Liver (tissue), 9 donors: ENCODE results near the gene ELAVL1. TPM values are rescaled to one million over a fixed set of nuclear protein-coding genes. Genes with fewer than 3 reads are reported as not detected.

Experiments used
- DNase-seq: peaks from one replicate; pipeline ENCODE4 v3.0.0-alpha.2; 2017; ENCODE audit warnings: low spot score
- H3K27ac ChIP-seq, 2 donors: one replicate each; pipeline ENCODE4 v1.7.0; 2013; ENCODE audit warnings: inconsistent platforms in 2 of 2, low read length in 2 of 2, control low read depth in 1 of 2, low read depth in 1 of 2, mild to moderate bottlenecking in 1 of 2
- H3K27me3 ChIP-seq, 4 donors: one replicate each; pipeline versions ENCODE4 v1.6.1 to v1.7.0; 2013; ENCODE audit warnings: low read length in 3 of 4, inconsistent platforms in 1 of 4, mild to moderate bottlenecking in 1 of 4, moderate library complexity in 1 of 4; ENCODE audit not compliant: control insufficient read depth in 4 of 4, insufficient read depth in 4 of 4
- H3K36me3 ChIP-seq, 4 donors: one replicate each; pipeline versions ENCODE4 v1.6.1 to v1.7.0; 2013; ENCODE audit warnings: low read length in 3 of 4, mild to moderate bottlenecking in 3 of 4, low read depth in 1 of 4, moderate library complexity in 1 of 4; ENCODE audit not compliant: control insufficient read depth in 4 of 4, insufficient read depth in 3 of 4
- H3K4me1 ChIP-seq, 4 donors: one replicate each; pipeline versions ENCODE4 v1.6.1 to v1.7.0; 2013; ENCODE audit warnings: low read length in 3 of 4, mild to moderate bottlenecking in 3 of 4, moderate library complexity in 1 of 4; ENCODE audit not compliant: control insufficient read depth in 4 of 4, insufficient read depth in 4 of 4
- H3K4me3 ChIP-seq, 3 donors: one replicate each; pipeline versions ENCODE4 v1.6.1 to v1.7.0; 2013; ENCODE audit warnings: low read length in 3 of 3, control low read depth in 1 of 3, low read depth in 1 of 3, mild to moderate bottlenecking in 1 of 3
- H3K9ac ChIP-seq, 2 donors: one replicate each; pipeline ENCODE4 v1.7.0; 2013; ENCODE audit warnings: low read length in 2 of 2, mild to moderate bottlenecking in 2 of 2, moderate library complexity in 2 of 2, control low read depth in 1 of 2, low read depth in 1 of 2
- H3K9me3 ChIP-seq, 4 donors: one replicate each; pipeline versions ENCODE4 v1.6.1 to v1.7.0; 2013; ENCODE audit warnings: low read length in 3 of 4; ENCODE audit not compliant: control insufficient read depth in 4 of 4
- ATF3 ChIP-seq: IDR thresholded peaks from 2 replicates; pipeline ENCODE4 v1.6.1; 2016; ENCODE audit warnings: antibody characterized with exemption
- CTCF ChIP-seq: fragments of 150-350 bp; IDR thresholded peaks from 2 replicates; pipeline ENCODE4 v1.5.1; 2017; ENCODE audit warnings: improper control_type of control experiment, low read depth, low read length; ENCODE audit not compliant: missing input control
- EGR1 ChIP-seq, 2 donors: IDR thresholded peaks; 2 replicates each; pipeline ENCODE4 v1.6.1; 2016 to 2018; ENCODE audit warnings: antibody characterized with exemption in 2 of 2, low read depth in 2 of 2
- FOXA1 ChIP-seq: IDR thresholded peaks from 2 replicates; pipeline ENCODE4 v1.6.1; 2016; ENCODE audit warnings: antibody characterized with exemption
- FOXA2 ChIP-seq: IDR thresholded peaks from 2 replicates; pipeline ENCODE4 v1.6.1; 2016; ENCODE audit warnings: antibody characterized with exemption
- GABPA ChIP-seq, 2 donors: IDR thresholded peaks in 1 of 2; conservative IDR thresholded peaks in 1 of 2; 2 replicates each; pipeline ENCODE4 v1.6.1; 2016; ENCODE audit warnings: antibody characterized with exemption in 2 of 2, mild to moderate bottlenecking in 1 of 2, moderate library complexity in 1 of 2
- HNF4A ChIP-seq, 2 donors: conservative IDR thresholded peaks; 2 replicates each; pipeline ENCODE4 v1.6.1; 2016; ENCODE audit warnings: antibody characterized with exemption in 2 of 2, mild to moderate bottlenecking in 2 of 2
- HNF4G ChIP-seq: IDR thresholded peaks from 2 replicates; pipeline ENCODE4 v1.6.1; 2016; ENCODE audit warnings: antibody characterized with exemption
- JUND ChIP-seq, 2 donors: IDR thresholded peaks; 2 replicates each; pipeline ENCODE4 v1.6.1; 2016; ENCODE audit warnings: antibody characterized with exemption in 2 of 2
- MAX ChIP-seq: IDR thresholded peaks from 2 replicates; pipeline ENCODE4 v1.6.1; 2016; ENCODE audit warnings: antibody characterized with exemption
- NR2F2 ChIP-seq: IDR thresholded peaks from 2 replicates; pipeline ENCODE4 v1.6.1; 2016; ENCODE audit warnings: antibody characterized with exemption
- RAD21 ChIP-seq, 2 donors: IDR thresholded peaks; 2 replicates each; pipeline ENCODE4 v1.6.1; 2016; ENCODE audit warnings: antibody characterized with exemption in 2 of 2, mild to moderate bottlenecking in 2 of 2
- REST ChIP-seq: IDR thresholded peaks from 2 replicates; pipeline ENCODE4 v1.6.1; 2016; ENCODE audit warnings: antibody characterized with exemption, mild to moderate bottlenecking
- RXRA ChIP-seq, 2 donors: IDR thresholded peaks; 2 replicates each; pipeline ENCODE4 v1.6.1; 2017 to 2018; ENCODE audit warnings: antibody characterized with exemption in 2 of 2, mild to moderate bottlenecking in 1 of 2
- SP1 ChIP-seq: IDR thresholded peaks from 2 replicates; pipeline ENCODE4 v1.6.1; 2018; ENCODE audit warnings: antibody characterized with exemption, mild to moderate bottlenecking
- TAF1 ChIP-seq: conservative IDR thresholded peaks from 2 replicates; pipeline ENCODE4 v1.6.1; 2016; ENCODE audit warnings: antibody characterized with exemption, mild to moderate bottlenecking
- YY1 ChIP-seq: IDR thresholded peaks from 2 replicates; pipeline ENCODE4 v1.6.1; 2016; ENCODE audit warnings: antibody characterized with exemption, mild to moderate bottlenecking
- ZBTB33 ChIP-seq: IDR thresholded peaks from 2 replicates; pipeline ENCODE4 v1.6.1; 2016; ENCODE audit warnings: antibody characterized with exemption
- WGBS: extraction: QIAGEN DNeasy Blood & Tissue Kit; methylation state at CpG from one replicate; pipeline ENCODE4 v1.1.7; 2013; 5-methylcytosine and 5-hydroxymethylcytosine counted together
- polyA plus RNA-seq, 2 donors: library from polyadenylated mRNA; stranded (reverse) in 1 of 2; unstranded in 1 of 2; fragments of 200-250 nt in 1 of 2; fragments of >200 nt in 1 of 2; fragmentation: Nextera tagmentation in 1 of 2; extraction: Ambion mirVana in 1 of 2; gene quantifications; one replicate each; pipeline versions ENCODE4 v1.2.1 to v1.2.3, GENCODE V29; 2013 to 2015
- total RNA-seq, 2 donors: library from RNA; depleted of rRNA; stranded (reverse); fragments of >200 nt; gene quantifications; one replicate each; pipeline ENCODE4 v1.2.3, GENCODE V29; 2014
- donor health status: healthy.
- donor health status: healthy.
- donor health status: healthy.
- donor health status: healthy.
- donor health status: healthy.

ELAVL1 gene
- total and polyA plus RNA-seq, 4 donors: 14.4 to 33.7 (median 19.1) TPM

GRCh38 chr19:7943444-7944176, 61.8 kb downstream of the ELAVL1 start, which contains the start of gene TIMM44:
Gene TIMM44, minus strand, starts transcription at chr19:7943666. Its CDS starts 15 bp downstream, at chr19:7943651.
- Histone ChIP-seq H3K27me3 (no peaks in the 10 kb centered on the region), H3K4me3 (peak within 1 kb of the TSS; percentile 73 to 94 (median 79)), H3K9me3 (no peaks in the 10 kb centered on the region), H3K36me3 (peaks cover 5 to 17% (median 7%) of the 10 kb centered on the region in 4 donors), H3K9ac (peak within 1 kb of the TSS; percentile 70 to 84), H3K27ac (peak within 1 kb of the TSS; percentile 89 to 95), H3K4me1 (peaks cover 3 to 23% (median 11%) of the 10 kb centered on the region in 4 donors)
- peak; percentile 97 for DNase-seq
- peak; percentile 6 for TF ChIP-seq TAF1
- peak in 1 of 2 donors; percentile 62 for TF ChIP-seq GABPA (IDR thresholded peaks at IDR 0.05 in 1 of 2, conservative IDR thresholded peaks at IDR 0.05 in 1 of 2)
- peak; percentile 91 for TF ChIP-seq ZBTB33
- TF ChIP-seq EGR1 (IDR thresholded peaks at IDR 0.05; ENCODE audit: low read depth in 2 of 2): peak; percentile 44 to 53
- peak; percentile 96 for TF ChIP-seq SP1
- peak in 1 of 2 donors; percentile 41 for TF ChIP-seq HNF4A (conservative IDR thresholded peaks at IDR 0.05)
- no peak for TF ChIP-seq CTCF
- TF ChIP-seq REST: peak; percentile 86
- no peak for TF ChIP-seq RAD21 (IDR thresholded peaks at IDR 0.05)
- peak; percentile 95 for TF ChIP-seq ATF3
- TF ChIP-seq FOXA1: no peak
- no peak for TF ChIP-seq HNF4G
- peak; percentile 90 for TF ChIP-seq MAX
- peak; percentile 41 to 79 for TF ChIP-seq JUND (IDR thresholded peaks at IDR 0.05)
- peak; percentile 46 for TF ChIP-seq FOXA2
- TF ChIP-seq RXRA (IDR thresholded peaks at IDR 0.05): peak; percentile 78
- TF ChIP-seq YY1: peak; percentile 99
- peak; percentile 96 for TF ChIP-seq NR2F2
- under 1% methylated on average over 56 of the region's 56 CpGs for WGBS
